H54 (cell line): ENCODE data around the gene SLC26A1.
"Not testable (repeated sequence)": the region's sequence is repeated elsewhere in the genome, so short reads cannot be mapped to it uniquely, and the experiment has no call there.

ENCODE experiments used
- DNase-seq: peaks from one replicate; pipeline ENCODE4 v3.0.0; 2011; ENCODE audit warnings: low spot score, mixed read lengths; ENCODE audit not compliant: insufficient read length
- FAIRE-seq: peaks from 3 replicates; lab custom pipeline; 2011; peaks lifted over from hg19 to GRCh38; lab: Jason Lieb, UNC
- POLR2A ChIP-seq: IDR thresholded peaks from 2 replicates; pipeline ENCODE4 v1.6.1; 2011; ENCODE audit warnings: low read depth, mild to moderate bottlenecking, low read length

Gene SLC26A1

DNA sequence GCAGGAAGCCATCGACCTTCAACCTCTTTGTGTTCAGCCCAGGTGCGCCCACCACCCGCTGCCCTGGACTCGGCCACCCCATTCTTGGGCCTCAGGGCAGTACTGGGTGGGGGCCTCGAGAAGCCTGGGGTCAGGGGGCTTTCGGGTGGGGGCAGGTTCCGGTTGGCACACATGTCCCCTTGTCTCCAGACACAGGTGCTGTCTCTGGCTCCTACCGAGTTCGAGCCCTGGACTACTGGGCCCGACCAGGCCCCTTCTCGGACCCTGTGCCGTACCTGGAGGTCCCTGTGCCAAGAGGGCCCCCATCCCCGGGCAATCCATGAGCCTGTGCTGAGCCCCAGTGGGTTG is 10.8 kb upstream of the SLC26A1 start:
- FAIRE-seq (no peak), DNase-seq (no peak)

DNA sequence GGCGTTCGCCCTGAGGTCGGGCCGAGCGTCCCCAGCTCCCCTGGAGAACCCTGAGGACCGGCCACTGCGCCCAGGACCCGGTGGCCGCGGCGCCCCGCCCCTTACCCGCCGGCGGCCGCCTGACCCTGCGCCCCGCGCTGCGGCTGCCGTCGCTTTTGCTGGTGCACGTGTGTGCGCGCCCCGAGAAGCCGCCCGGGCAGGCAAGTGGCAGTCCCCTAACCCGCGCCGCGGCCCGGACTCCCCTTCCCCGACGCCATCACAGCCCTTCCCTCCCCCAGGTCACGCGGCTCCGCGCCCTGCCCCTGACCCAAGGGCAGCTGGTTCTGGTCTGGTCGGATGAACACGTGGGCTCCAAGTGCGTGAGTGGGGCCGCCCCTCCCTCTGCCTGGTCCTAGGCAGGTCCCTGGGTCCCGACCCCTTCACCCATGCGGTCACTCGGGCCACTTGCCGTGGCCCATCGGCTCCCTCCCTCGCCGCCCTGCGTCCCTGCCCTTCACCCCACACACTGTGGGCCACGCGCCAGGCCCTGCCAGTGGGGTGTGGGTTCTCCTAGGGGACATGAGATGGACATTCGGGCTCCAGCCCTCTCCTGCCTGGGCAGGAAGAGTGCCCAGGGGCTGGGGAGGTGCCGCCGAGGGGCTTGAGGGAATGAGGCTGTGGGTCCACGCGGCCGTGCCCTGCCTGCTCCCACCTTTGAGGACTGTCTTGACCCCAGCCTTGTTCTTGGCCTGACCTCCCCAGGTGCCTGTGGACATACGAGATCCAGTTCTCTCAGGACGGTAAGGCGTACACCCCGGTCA is 10.3 kb upstream of the SLC26A1 start:
- no peak for FAIRE-seq
- no peak for TF ChIP-seq POLR2A
- DNase-seq, result no peak

More for the DNA sequence above, 10.8 kb upstream of the SLC26A1 start:
- TF ChIP-seq POLR2A, result no peak

DNA sequence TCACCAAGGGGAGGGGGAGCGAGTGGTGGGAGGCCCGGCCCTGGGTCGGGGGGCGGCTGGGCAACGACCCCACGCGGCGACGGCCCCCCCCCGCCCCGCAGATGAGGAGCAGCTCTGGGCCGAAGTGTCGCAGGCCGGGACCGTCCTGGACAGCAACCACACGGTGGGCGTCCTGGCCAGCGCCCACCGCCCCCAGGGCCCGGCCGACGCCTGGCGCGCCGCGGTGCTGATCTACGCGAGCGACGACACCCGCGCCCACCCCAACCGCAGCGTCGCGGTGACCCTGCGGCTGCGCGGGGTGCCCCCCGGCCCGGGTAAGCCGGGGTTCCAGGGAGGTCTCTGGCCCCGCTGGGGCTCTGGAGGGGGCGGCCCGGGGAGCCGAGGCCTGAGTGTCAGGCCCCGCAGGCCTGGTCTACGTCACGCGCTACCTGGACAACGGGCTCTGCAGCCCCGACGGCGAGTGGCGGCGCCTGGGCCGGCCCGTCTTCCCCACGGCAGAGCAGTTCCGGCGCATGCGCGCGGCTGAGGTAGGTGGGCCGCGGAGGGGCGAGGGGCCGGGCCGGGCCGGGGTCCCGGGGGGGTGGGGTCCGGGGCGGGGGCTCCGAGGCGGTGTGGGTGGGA is 9.5 kb upstream of the SLC26A1 start:
- DNase-seq, result no peak
- TF ChIP-seq POLR2A, result no peak
- FAIRE-seq, result no peak

DNA sequence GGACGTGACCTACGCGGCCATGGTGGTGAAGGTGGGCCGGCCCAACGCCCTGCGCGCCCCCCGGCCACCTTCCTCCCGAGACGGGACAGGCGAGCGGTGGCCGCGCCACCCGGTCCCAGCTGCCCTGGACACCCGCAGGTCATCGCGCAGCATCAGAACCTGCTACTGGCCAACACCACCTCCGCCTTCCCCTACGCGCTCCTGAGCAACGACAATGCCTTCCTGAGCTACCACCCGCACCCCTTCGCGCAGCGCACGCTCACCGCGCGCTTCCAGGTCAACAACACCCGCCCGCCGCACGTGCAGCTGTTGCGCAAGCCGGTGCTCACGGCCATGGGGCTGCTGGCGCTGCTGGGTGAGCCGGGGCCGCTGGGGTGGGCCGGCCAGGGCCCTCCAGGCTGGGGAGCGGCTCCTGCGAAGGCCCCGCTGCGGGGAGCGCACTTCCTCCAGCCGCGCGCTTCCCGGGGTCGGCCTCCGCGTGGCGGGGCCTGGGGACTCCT is 9.0 kb upstream of the SLC26A1 start:
- TF ChIP-seq POLR2A, result no peak
- FAIRE-seq, result no peak
- DNase-seq, result no peak

DNA sequence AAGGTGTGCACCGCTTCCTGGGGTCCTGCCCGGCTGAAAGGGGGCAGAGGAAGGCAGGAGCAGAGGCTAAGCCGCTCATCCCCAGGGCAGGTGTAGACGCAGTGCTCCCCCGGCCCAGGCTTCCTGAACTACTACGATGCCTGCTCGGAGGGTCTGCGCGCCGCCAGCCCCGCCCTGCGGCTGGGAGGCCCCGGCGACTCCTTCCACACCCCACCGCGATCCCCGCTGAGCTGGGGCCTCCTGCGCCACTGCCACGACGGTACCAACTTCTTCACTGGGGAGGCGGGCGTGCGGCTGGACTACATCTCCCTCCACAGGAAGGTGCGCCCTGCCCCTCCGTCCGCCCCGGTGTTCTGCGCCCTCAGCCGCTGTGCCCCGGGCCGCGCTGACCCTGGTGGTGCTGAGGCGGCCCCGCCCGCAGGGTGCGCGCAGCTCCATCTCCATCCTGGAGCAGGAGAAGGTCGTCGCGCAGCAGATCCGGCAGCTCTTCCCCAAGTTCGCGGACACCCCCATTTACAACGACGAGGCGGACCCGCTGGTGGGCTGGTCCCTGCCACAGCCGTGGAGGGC is 8.4 kb upstream of the SLC26A1 start:
- no peak for TF ChIP-seq POLR2A
- DNase-seq, result no peak
- no peak for FAIRE-seq

DNA sequence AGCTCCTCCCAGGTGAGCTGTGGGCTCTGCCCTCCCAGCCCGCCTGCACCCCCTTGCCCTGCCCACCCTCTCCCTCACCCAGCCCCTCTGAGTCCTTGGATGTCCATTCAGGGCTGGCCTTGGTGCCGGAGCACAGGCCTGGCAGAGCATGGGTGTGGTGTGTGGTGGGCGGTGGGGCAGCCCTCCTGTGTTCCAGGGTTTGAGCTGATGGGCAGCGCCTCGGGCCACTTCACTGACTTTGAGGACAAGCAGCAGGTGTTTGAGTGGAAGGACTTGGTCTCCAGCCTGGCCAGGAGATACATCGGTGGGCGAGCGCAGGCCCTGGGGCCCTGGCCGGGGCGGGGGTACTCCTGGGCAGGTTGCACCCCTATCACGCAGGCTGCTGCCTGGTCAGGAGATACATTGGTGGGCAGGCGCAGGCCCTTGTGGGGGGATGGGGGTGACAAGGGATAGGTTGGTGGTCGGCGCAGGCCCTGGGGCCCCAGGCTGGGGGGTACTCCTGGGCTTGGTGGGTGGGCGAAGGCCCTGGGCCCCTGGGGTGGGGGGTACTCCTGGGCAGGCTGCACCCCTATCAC is 7.6 kb upstream of the SLC26A1 start:
- DNase-seq (no peak), FAIRE-seq (no peak)
- no peak for TF ChIP-seq POLR2A

DNA sequence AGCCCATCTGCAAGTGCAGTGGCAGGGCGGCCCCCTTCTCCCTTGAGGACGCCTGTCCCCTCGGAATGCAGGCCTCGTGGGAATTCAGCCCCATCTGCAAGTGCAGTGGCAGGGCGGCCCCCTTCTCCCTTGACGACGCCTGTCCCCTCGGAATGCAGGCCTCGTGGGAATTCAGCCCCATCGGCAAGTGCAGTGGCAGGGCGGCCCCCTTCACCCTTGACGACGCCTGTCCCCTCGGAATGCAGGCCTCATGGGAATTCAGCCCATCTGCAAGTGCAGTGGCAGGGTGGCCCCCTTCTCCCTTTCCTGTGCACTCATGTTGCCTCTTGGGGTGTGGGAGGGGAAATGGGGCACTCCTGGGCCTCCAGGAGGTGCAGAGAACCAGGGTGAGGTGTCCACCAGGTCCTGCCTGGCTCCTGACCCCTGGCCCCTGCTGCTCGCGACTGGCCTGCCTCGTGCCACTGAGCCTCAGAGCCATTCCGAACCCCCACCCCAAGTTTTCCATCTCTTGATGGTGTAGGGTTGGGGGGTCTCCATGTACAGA is 6.8 kb upstream of the SLC26A1 start:
- TF ChIP-seq POLR2A, result no peak
- FAIRE-seq, result no peak
- DNase-seq, result no peak

DNA sequence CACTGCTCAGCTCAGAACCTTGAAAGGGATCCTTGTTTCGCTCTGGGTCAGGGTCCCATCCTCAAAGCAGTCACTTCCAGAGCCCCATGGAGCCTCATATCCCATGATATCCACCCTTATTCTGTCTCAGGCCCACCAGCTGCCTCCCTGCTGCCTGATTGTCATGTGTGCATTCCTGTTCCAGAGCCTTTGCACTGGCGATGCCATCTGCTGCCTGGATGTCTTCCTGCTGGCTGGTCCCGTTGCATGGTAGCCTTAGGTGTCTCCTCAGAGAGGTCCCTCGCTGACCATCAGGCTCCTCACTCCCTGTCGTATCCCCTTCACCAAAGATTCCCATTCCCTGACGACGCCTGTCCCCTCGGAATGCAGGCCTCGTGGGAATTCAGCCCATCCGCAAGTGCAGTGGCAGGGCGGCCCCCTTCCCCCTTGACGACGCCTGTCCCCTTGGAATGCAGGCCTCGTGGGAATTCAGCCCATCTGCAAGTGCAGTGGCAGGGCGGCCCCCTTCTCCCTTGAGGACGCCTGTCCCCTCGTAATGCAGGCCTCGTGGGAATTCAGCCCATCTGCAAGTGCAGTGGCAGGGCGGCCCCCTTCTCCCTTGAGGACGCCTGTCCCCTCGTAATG is 6.1 kb upstream of the SLC26A1 start:
- not testable (repeated sequence) for FAIRE-seq, DNase-seq

DNA sequence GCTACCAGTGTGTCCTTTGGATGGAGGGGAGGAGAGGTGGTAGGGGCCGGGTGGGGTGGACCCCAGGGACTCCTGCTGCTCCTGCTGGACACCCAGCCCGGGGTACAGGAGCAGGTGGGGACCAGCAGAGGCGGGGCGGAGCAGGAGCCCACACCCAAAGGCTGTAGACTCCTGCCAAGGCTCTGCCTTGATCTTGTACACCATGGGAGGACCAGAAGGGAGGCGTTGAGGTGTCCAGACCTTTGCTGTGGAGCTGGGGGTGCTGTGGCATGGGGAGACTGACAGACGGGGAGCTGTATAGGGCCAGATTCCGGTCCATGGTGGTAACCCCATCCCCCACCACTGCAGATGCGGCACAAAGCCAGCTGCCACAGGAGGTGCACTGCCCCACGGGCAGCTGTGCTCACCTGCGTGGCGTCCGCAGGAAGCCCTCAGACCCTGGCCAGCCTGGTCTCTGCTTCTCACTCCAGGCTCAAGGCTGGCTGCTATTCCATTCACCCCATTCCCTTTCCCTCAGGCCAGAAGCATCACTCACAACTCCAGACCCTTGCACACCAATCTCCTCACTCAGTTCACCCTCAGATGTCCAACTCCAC is 5.0 kb upstream of the SLC26A1 start:
- no peak for FAIRE-seq
- no peak for DNase-seq
- no peak for TF ChIP-seq POLR2A

DNA sequence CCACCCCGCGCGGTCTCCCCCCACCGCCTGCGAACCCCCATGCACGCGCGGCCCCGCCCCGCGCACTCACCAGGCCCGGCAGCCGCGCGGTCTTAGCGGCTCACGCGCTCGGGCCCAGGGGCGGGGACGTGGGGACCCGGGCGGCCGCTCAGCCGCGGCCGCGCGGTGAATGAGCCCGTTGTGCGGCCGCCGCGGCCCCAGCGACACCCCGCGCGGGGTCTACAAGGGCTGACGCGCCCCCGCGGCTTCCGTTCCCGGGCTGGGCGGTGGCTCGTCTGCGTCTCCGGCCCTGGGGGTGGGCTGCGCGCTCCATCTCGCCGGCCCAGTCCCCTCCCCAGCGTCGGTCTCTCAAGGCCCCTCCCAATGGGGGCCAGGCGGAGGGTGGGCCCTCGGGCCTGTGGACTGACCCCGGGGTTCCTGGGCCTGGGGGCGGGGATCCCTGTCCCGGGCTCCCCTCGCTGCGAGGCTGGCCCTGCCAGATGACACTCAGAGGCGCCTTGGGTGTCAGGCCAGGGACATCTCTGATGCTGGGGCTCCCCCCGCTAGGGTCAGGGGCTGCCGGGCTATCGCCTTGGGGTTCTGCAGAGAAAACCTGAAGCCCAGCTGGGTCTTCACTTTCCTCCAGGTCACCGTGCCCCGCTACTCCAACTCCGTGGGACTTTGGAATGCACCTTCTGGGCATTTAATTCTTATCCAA is 4.3 kb upstream of the SLC26A1 start:
- TF ChIP-seq POLR2A, result no peak
- no peak for DNase-seq
- no peak for FAIRE-seq

DNA sequence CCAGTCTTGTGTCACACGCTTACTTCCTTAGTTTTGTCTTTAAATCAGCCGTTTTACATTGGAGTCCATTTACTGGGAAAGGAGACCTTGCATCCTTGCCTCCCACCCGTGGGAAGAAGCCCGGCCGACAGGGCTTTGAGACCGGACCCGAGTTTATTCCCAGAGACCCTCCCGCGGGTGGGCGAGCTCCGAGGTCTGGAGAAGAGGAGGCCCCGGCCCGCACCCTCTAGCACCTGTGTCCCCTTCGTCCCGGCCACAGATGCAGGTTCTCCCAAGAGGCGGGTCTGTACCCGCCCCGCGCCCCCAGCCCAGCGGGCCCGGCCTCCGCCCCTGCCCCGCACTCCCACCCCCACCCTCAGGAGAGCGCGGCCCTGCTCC is 3.8 kb upstream of the SLC26A1 start:
- no peak for TF ChIP-seq POLR2A
- no peak for DNase-seq
- no peak for FAIRE-seq

DNA sequence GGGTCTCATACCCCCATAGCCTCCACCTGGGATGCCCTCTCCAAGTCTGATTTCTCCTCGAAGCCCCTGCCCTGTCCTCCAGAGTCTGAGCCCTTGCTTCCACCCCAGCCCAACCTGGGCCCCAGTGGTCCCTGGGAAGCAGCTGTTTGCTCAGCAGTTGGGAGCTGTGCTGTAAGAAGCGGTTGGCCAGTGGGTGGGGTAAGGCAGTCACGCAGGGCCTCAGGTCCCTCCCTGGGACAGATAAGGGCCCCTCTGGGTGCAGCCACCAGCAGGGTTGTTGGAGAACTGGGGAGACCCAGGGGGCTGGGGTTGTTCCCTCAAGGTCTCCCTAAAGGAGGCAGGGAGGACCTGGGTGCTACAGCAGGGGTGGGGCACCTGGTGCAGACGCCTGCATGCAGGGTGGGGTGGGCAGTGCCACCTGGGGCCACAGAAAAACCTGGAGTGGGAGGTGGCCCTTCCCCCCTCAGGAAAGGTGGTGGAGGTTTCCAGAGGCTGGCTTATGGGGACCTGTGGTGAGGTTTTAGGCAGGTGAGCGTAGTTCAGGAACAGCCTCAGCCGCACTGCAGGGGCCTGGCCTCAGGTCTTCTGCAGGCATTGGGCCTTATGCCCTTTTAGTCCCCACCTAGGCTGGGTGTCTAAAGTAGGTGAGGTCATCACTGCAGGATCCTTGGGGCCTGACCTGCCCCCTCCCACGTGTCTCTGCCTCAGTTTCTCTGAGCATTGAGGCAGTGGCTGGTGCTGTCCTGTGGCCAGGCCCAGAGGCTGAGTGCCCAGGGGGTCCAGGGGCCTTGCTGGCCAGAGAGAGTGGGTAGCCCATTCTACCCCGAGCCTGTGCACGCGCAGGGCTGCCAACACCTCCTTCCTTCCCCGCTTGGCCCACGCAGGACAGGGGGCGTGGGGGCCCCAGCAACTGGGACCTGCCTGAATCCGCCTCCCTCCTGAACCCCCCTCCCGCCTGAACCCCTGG is 3.1 kb upstream of the SLC26A1 start:
- FAIRE-seq (no peak), DNase-seq (no peak)
- no peak for TF ChIP-seq POLR2A
